OCI-LY1 (cell line): ENCODE data around the gene A2M.

Experiments used
- H2AFZ ChIP-seq: fragments of 200-600 bp; sonication (generic), shearing (Covaris generic); 2 replicates; pipeline ENCODE4 v1.6.0; 2014; ENCODE audit warnings: antibody characterized with exemption, mild to moderate bottlenecking, low read length
- H3F3A ChIP-seq: fragments of 200-600 bp; sonication (generic), shearing (Covaris generic); 2 replicates; pipeline ENCODE4 v1.6.0; 2014; ENCODE audit warnings: mild to moderate bottlenecking, antibody characterized with exemption, low read length, moderate library complexity; ENCODE audit not compliant: insufficient read depth
- H3K27ac ChIP-seq: fragments of 200-600 bp; sonication (generic); 2 replicates; pipeline ENCODE4 v1.5.1; 2014; ENCODE audit warnings: low read length, mixed run types, mild to moderate bottlenecking, low read depth; ENCODE audit not compliant: poor library complexity, severe bottlenecking
- H3K27me3 ChIP-seq: fragments of 200-600 bp; sonication (generic); 2 replicates; pipeline ENCODE4 v1.6.0; 2014; ENCODE audit warnings: antibody characterized with exemption, mild to moderate bottlenecking, low read length, moderate library complexity; ENCODE audit not compliant: insufficient read depth
- H3K36me3 ChIP-seq: fragments of 200-600 bp; sonication (generic); 2 replicates; pipeline ENCODE4 v1.6.1; 2014; ENCODE audit warnings: mild to moderate bottlenecking, antibody characterized with exemption, low read length, moderate library complexity, mixed read lengths; ENCODE audit not compliant: insufficient read depth
- H3K4me1 ChIP-seq: fragments of 200-600 bp; sonication (generic); 2 replicates; pipeline ENCODE4 v1.5.1; 2014; ENCODE audit warnings: mild to moderate bottlenecking, low read length, moderate library complexity; ENCODE audit not compliant: insufficient read depth, severe bottlenecking
- H3K4me2 ChIP-seq: fragments of 200-600 bp; sonication (generic), shearing (Covaris generic); 2 replicates; pipeline ENCODE4 v1.6.1; 2014; ENCODE audit warnings: low read length
- H3K4me3 ChIP-seq: fragments of 200-600 bp; sonication (generic); 2 replicates; pipeline ENCODE4 v1.5.1; 2014; ENCODE audit warnings: low read length, low read depth, mild to moderate bottlenecking, mixed read lengths; ENCODE audit not compliant: poor library complexity, severe bottlenecking
- H3K79me2 ChIP-seq: fragments of 200-600 bp; shearing (Covaris generic); 2 replicates; pipeline ENCODE4 v1.6.1; 2016; ENCODE audit warnings: mixed run types, low read length, mixed read lengths; ENCODE audit not compliant: insufficient read depth
- H3K9ac ChIP-seq: fragments of 200-600 bp; sonication (generic), shearing (Covaris generic); 2 replicates; pipeline ENCODE4 v1.6.1; 2014; ENCODE audit warnings: mild to moderate bottlenecking, low read length, mixed read lengths
- H3K9me2 ChIP-seq: fragments of 200-600 bp; sonication (generic), shearing (Covaris generic); 2 replicates; pipeline ENCODE4 v1.6.1; 2014; ENCODE audit warnings: low read depth, mild to moderate bottlenecking, low read length, mixed read lengths
- H3K9me3 ChIP-seq: fragments of 200-600 bp; shearing (Covaris generic); 2 replicates; pipeline ENCODE4 v1.6.1; 2014; ENCODE audit warnings: low read length, mixed read lengths
- H4K20me1 ChIP-seq: fragments of 200-600 bp; sonication (generic), shearing (Covaris generic); 2 replicates; pipeline ENCODE4 v1.6.0; 2016; ENCODE audit warnings: mild to moderate bottlenecking, low read length; ENCODE audit not compliant: insufficient read depth
- CTCF ChIP-seq: fragments of 200-600 bp; sonication (generic), shearing (Covaris generic); IDR thresholded peaks from 2 replicates; pipeline ENCODE4 v1.5.1; 2017; ENCODE audit warnings: mild to moderate bottlenecking, antibody characterized with exemption, low read length, moderate library complexity, mixed read lengths
- EZH2 ChIP-seq: fragments of 200-600 bp; sonication (generic), shearing (Covaris generic); IDR thresholded peaks from 2 replicates; pipeline ENCODE4 v1.8.0; 2017; ENCODE audit warnings: borderline replicate concordance, mixed run types, mild to moderate bottlenecking, antibody characterized with exemption, low read length, moderate library complexity, mixed read lengths

Gene A2M

GRCh38 chr12:9032202-9032964 is 83.3 kb downstream of the A2M start:
- no peak overlapping the region for H2AFZ ChIP-seq

GRCh38 chr12:9030776-9031175 is 84.9 kb downstream of the A2M start:
- H3K4me3 ChIP-seq, result no peak overlapping the region
- no peaks in the 10 kb centered on the region for H3K4me1 ChIP-seq
- no peaks in the 10 kb centered on the region for H4K20me1 ChIP-seq
- H3K9me3 ChIP-seq, result no peaks in the 10 kb centered on the region
- no peaks in the 10 kb centered on the region for H3K27me3 ChIP-seq
- TF ChIP-seq EZH2 (no peak), CTCF (no peak)
- no peaks in the 10 kb centered on the region for H3K36me3 ChIP-seq
- no peaks in the 10 kb centered on the region for H3F3A ChIP-seq
- H2AFZ ChIP-seq, result no peak overlapping the region
- H3K4me2 ChIP-seq, result no peak overlapping the region
- H3K9ac ChIP-seq, result no peak overlapping the region
- H3K9me2 ChIP-seq, result no peaks in the 10 kb centered on the region
- H3K27ac ChIP-seq, result no peak overlapping the region
- H3K79me2 ChIP-seq, result no peaks in the 10 kb centered on the region

More at GRCh38 chr12:9032202-9032964, 83.3 kb downstream of the A2M start:
- H3K4me1 ChIP-seq, result no peaks in the 10 kb centered on the region
- H3K4me2 ChIP-seq, result no peak overlapping the region
- H3K36me3 ChIP-seq, result no peaks in the 10 kb centered on the region
- H3F3A ChIP-seq, result no peaks in the 10 kb centered on the region
- H3K4me3 ChIP-seq, result no peak overlapping the region
- no peaks in the 10 kb centered on the region for H3K79me2 ChIP-seq
- H4K20me1 ChIP-seq, result no peaks in the 10 kb centered on the region
- H3K9me2 ChIP-seq, result no peaks in the 10 kb centered on the region
- H3K9me3 ChIP-seq, result no peaks in the 10 kb centered on the region
- no peak for TF ChIP-seq CTCF
- no peak for TF ChIP-seq EZH2
- no peaks in the 10 kb centered on the region for H3K27me3 ChIP-seq
- H3K27ac ChIP-seq, result no peak overlapping the region
- no peak overlapping the region for H3K9ac ChIP-seq

- H3K9ac ChIP-seq, result no peak overlapping the region
- H3K4me1 ChIP-seq, result no peaks in the 10 kb centered on the region
- H3K36me3 ChIP-seq, result no peaks in the 10 kb centered on the region
- H3K9me3 ChIP-seq, result no peaks in the 10 kb centered on the region
- no peak overlapping the region for H3K27ac ChIP-seq
- no peak overlapping the region for H3K4me2 ChIP-seq
- H3K79me2 ChIP-seq, result no peaks in the 10 kb centered on the region
- no peak for TF ChIP-seq EZH2
- no peak for TF ChIP-seq CTCF
- H3K27me3 ChIP-seq, result no peaks in the 10 kb centered on the region
- H3K9me2 ChIP-seq, result no peaks in the 10 kb centered on the region
- no peaks in the 10 kb centered on the region for H4K20me1 ChIP-seq
- H3F3A ChIP-seq, result no peaks in the 10 kb centered on the region
- H3K4me3 ChIP-seq, result no peak overlapping the region
- no peak overlapping the region for H2AFZ ChIP-seq
Observed at GRCh38 chr12:9027161-9028059, 88.3 kb downstream of the A2M start.
